Kidney (tissue), 14 donors: ENCODE measurements around the gene DUSP9. TPM values are rescaled to one million over a fixed set of nuclear protein-coding genes. Genes with fewer than 3 reads are reported as not detected.

ENCODE experiments used
- DNase-seq, 5 donors: peaks; one replicate each; pipeline ENCODE4 v3.0.0-alpha.2; 2013 to 2020
- FAIRE-seq: peaks from 2 replicates; lab custom pipeline; 2012; peaks lifted over from hg19 to GRCh38; lab: Jason Lieb, UNC
- H3K27ac ChIP-seq, 2 donors: one replicate each; pipeline ENCODE4 v1.7.0; 2013; ENCODE audit warnings: low read depth in 2 of 2, low read length in 2 of 2, inconsistent platforms in 1 of 2
- H3K27me3 ChIP-seq: one replicate; pipeline ENCODE4 v1.7.1; 2013; ENCODE audit warnings: low read length, inconsistent platforms; ENCODE audit not compliant: control insufficient read depth, insufficient read depth
- H3K36me3 ChIP-seq, 3 donors: one replicate each; pipeline versions ENCODE4 v1.7.0 to v1.7.1; 2013; ENCODE audit warnings: low read length in 3 of 3, control low read depth in 1 of 3, inconsistent platforms in 1 of 3; ENCODE audit not compliant: insufficient read depth in 3 of 3, control insufficient read depth in 2 of 3
- H3K4me1 ChIP-seq, 3 donors: one replicate each; pipeline versions ENCODE4 v1.7.0 to v1.7.1; 2013; ENCODE audit warnings: low read length in 3 of 3, inconsistent platforms in 1 of 3, low read depth in 1 of 3; ENCODE audit not compliant: control insufficient read depth in 2 of 3, insufficient read depth in 2 of 3
- H3K4me3 ChIP-seq, 3 donors: one replicate each; pipeline versions ENCODE4 v1.7.0 to v1.8.1; 2013; ENCODE audit warnings: low read length in 3 of 3, control low read depth in 1 of 3, inconsistent platforms in 1 of 3
- H3K9ac ChIP-seq, 3 donors: one replicate each; pipeline versions ENCODE4 v1.7.0 to v1.7.1; 2013; ENCODE audit warnings: low read length in 3 of 3, control low read depth in 1 of 3, inconsistent platforms in 1 of 3
- H3K9me3 ChIP-seq, 3 donors: one replicate each; pipeline versions ENCODE4 v1.7.0 to v1.7.1; 2013; ENCODE audit warnings: low read length in 3 of 3, control low read depth in 1 of 3, inconsistent platforms in 1 of 3; ENCODE audit not compliant: control insufficient read depth in 2 of 3, insufficient read depth in 1 of 3
- intact Hi-C: fragments of 100-400 bp; cut with DNase I; formaldehyde crosslinking; loops from one replicate; pipeline ENCODE4 v1.11.1; 2022
- polyA plus RNA-seq: library from polyadenylated mRNA; stranded (reverse); fragments of 350-450 nt; fragmentation: Illumina TruSeq; extraction: RNeasy Lipid Tissue Mini Kit (QIAGEN cat#74804); gene quantifications from one replicate; pipeline ENCODE4 v1.2.3, GENCODE V29; 2014; ENCODE audit warnings: low read depth, low replicate concordance; ENCODE audit not compliant: insufficient read depth
- total RNA-seq: library from RNA; stranded (reverse); fragmentation: NEBNext Ultra II Directional; extraction: Animal tissue kit (Norgen Biotek cat#: 25700); gene quantifications from one replicate; pipeline ENCODE4 v1.2.1, GENCODE V29; 2021
- TF ChIP-seq, protein P1 (sequence below): IDR thresholded peaks from 3 replicates; pipeline ENCODE4 v1.5.1; 2012; ENCODE audit warnings: mild to moderate bottlenecking, moderate library complexity, borderline replicate concordance; ENCODE audit not compliant: insufficient read depth; ENCODE audit errors: extremely low read depth
- donor health status: control.
- donor health status: control.
- donor health status: control.
- donor health status: control.
- donor health status: control.
- donor health status: DM: yes; HTN: yes; CAD: no.
- donor health status: Normal renal cell carcinoma (clear cell type).

Gene DUSP9
- total and polyA plus RNA-seq, 2 donors from 2014 or later: 4.7 to 81.4 TPM

DNA sequence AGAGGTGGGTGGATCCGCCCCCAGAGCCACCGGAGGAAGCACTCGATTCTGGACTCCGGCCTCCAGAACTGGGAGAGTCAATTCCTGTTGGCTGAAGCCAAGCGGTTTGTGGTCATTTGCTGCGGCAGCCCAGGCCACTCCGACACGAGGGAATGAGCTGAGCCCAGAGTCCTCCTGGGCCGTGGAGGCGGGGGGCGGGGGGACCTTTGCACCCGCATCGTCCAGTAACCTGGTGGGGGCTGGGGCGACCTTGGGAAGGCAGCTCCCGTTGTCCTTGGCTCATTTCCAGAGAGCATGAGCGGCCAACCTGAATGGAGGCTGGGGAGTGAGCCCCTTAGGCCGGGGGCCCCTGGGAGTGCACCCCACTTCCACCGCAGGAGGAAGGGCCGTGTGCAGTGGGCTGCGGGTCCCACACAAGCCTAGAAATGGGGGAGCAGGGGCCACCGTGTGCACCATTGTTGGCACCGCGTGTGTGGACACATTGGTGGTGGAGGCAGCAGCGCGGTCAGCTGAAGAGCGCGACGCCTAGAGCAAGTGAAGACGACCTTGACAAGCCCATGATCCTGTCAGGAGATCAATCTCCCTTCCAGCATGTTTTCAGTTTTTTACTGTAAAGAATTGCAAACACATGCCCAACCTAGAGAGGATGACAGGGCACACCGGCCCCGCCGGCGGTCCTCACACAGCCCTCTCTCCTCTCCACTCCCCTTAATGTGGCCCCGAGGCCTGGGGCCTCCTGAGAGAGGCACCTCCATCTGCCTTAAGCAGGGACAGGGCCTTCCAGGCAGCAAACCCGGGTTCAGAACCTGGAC, 19.9 kb upstream of the DUSP9 start:
- DNase-seq (peak in 3 of 5 donors; percentile 36 to 63 (median 56)), FAIRE-seq (no peak)
- Histone ChIP-seq H3K9me3 (no peaks in the 10 kb centered on the region), H3K36me3 (no peaks in the 10 kb centered on the region), H3K27me3 (no peaks in the 10 kb centered on the region), H3K9ac (no peak overlapping the region), H3K4me1 (peaks cover 0 to 4% (median 0%) of the 10 kb centered on the region in 3 donors), H3K4me3 (no peak overlapping the region), H3K27ac (peak overlapping the region; percentile 37 to 43)
- intact Hi-C loops: no loop called here
- TF ChIP-seq, protein P1, sequence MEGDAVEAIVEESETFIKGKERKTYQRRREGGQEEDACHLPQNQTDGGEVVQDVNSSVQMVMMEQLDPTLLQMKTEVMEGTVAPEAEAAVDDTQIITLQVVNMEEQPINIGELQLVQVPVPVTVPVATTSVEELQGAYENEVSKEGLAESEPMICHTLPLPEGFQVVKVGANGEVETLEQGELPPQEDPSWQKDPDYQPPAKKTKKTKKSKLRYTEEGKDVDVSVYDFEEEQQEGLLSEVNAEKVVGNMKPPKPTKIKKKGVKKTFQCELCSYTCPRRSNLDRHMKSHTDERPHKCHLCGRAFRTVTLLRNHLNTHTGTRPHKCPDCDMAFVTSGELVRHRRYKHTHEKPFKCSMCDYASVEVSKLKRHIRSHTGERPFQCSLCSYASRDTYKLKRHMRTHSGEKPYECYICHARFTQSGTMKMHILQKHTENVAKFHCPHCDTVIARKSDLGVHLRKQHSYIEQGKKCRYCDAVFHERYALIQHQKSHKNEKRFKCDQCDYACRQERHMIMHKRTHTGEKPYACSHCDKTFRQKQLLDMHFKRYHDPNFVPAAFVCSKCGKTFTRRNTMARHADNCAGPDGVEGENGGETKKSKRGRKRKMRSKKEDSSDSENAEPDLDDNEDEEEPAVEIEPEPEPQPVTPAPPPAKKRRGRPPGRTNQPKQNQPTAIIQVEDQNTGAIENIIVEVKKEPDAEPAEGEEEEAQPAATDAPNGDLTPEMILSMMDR: no peak

DNA sequence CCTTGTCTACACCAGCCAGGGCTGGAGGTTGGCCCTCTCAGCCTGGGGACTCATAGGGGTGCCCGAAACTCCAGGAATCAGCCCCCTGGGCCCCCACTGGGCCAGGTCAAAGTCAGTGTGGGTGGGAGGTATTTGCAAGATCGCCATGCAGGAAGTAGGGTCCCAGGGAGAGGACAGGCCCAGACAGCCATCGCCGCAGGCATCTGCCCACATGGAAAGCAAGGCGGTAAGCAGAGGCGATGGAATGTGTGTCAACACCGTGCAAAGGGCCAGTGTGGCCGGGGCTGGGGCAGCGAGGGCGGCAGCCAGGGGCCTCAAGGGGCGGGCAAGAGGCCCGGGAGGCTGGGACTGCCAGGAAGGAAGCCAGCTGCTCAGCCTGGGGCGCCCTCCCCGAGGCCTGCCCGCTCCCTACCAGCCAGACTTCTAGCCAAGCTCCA, 19.3 kb upstream of the DUSP9 start:
- Histone ChIP-seq H3K27me3 (no peaks in the 10 kb centered on the region), H3K4me1 (peaks cover 0 to 4% (median 0%) of the 10 kb centered on the region in 3 donors), H3K9ac (no peak overlapping the region), H3K36me3 (no peaks in the 10 kb centered on the region), H3K27ac (peak overlapping the region; percentile 37 to 43), H3K9me3 (no peaks in the 10 kb centered on the region), H3K4me3 (no peak overlapping the region)
- intact Hi-C loops: no loop called here
- TF ChIP-seq, protein P1: no peak
- FAIRE-seq (no peak), DNase-seq (peak in 3 of 5 donors; percentile 23 to 63 (median 37))

DNA sequence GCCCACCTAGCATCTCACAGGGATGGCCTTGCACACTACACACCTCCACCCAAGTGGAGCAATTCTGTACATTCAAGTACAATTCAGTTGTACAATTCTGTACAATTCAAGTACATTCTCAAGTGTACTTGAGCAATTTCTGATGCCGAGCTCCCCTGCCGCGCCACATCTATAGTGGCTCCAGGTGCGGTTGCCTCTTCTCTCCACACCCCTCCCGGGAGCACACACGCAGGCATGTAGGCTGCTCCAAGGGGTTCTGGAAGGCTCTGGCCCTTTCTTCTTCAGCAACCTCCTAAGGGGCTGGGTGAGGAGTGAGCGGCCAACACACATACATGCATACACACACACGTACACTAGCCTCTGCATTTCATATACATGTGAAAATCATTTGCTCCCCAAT, 18.9 kb upstream of the DUSP9 start:
- TF ChIP-seq, protein P1: no peak
- peak in 1 of 5 donors; percentile 39 for DNase-seq
- FAIRE-seq: no peak
- Histone ChIP-seq H3K36me3 (no peaks in the 10 kb centered on the region), H3K27ac (peak overlapping the region; percentile 37 to 43), H3K4me3 (no peak overlapping the region), H3K4me1 (peaks cover 0 to 4% (median 0%) of the 10 kb centered on the region in 3 donors), H3K27me3 (no peaks in the 10 kb centered on the region), H3K9me3 (no peaks in the 10 kb centered on the region), H3K9ac (no peak overlapping the region)
- intact Hi-C loops: no loop called here
